ENCODE results near the gene SIN3A.

SIN3A gene

DNA sequence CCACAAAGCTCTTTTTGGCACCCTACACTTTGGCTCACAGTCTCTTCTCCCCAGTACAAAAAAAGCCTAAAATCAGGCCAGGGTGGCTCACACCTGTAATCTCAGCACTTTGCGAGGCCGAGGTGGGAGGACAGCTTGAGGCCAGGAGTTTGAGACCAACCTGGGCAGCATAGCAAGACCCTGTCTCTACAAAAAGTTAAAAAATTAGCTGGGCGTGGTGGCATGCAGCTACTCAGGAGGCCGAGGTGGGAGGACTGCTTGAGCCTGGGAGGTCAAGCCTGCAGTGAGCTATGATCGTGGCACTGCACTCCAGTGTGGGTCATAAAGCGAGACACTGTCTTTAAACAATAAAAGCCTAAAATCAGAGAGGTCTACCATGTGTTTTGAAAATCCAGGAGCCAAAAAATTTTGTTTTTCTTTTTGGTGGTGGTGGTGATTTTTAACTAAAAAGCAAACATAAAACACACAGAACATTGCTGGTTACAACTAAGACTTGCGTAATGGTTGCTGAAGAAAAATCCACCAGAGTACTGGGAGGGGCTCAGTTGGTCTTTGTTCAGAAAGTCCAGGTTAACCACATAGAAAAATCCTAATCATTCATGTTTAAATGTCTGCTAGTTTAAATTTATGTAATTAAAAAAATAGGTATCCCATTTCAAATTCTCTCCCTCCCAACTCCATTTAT is 81.5 kb downstream of the SIN3A start:
- no peak for DNase-seq

DNA sequence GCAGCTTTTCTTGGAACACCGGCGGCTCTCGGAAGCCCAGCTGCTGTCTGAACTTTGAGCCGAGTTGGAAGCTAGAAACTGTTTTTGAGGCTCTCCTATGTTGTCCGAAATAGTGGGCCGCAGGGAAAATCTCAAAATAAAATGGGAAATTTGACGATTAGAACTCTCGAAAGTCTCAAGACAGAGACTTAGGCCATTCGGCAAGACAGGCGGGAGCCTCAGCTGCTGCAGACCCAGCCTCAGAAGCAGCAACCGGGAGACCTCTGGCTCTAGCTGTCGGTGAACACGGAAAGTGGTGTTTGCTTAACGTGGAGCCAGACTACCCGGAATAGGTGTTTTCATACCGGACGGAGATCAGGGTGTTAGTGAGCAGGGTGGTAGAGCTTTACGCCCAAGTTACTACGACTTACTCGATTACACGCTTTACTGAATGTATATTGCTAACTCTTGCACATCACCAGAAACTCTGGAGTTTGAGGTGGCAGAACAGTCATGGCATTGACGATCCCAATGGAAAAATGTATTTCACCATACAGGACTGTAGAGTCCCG is 82.7 kb downstream of the SIN3A start:
- DNase-seq, result no peak

DNA sequence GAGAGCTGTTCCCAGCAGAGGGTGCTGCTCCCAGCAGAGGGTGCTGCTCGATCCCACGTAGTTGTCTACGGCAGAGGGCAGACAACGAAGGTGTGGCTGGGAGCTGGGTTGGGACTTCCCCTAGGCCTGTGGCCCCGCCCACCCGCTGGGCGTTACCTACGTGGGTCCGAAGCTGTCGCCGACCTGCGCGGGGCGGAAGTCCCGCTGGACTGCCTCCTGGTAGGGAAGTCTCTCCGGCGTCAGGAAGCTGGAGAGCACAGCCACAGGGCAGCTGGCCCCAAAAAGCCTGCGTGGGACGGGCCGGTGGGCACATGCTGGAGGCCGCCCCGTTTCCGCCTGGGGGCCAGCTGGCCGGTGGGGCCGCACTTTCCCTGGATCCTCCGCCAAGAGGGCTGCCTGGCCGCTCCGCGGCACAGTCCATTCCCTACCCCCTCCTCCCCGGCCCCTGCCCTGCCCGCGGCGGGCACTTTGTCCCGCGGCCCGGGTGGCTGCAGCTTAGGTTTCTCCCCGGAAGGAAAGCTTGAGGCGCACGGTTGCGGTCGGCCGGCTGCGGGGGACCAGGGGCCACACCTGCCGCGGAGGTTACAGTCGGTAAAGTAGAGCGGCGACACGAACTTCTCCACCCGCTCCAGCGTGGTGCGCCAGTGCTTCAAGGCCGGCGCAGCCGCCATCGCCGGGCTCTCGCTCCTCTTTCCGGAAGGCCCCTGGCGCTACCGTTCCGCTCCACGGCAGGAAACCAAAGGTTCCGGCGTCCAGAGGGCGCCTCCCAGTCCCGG is 83.4 kb downstream of the SIN3A start, which contains the start of gene MAN2C1:
MAN2C1 (minus strand) TSS at position 695 of the 776 bp plus-strand sequence; CDS start at position 671, 24 bp downstream.
- peak; percentile 86 for DNase-seq

DNA sequence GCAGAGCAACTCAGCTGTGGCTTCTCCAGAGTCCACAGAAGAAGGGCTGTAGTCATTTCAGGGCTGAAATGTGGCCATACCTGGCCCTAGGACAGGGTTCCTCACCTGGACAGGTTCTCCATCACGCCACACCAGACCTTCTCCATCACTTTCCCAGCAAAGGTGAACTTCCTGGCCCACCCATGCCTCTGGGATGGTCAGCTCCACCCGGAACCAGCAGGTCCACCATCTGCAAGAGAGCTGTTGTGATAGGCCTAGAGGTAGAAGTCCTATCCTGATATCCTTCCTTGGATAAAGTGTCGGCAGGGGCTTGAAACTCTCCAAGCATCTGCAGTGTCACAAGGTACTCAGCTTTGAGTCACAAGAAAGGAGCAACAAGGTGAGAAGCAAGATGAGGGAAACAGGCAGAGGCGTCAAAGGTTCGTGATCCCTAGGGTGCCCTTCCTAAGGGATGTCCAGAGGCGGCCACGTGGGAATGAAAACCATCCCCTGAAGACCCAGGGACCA is 84.0 kb downstream of the SIN3A start:
- DNase-seq, result no peak

DNA sequence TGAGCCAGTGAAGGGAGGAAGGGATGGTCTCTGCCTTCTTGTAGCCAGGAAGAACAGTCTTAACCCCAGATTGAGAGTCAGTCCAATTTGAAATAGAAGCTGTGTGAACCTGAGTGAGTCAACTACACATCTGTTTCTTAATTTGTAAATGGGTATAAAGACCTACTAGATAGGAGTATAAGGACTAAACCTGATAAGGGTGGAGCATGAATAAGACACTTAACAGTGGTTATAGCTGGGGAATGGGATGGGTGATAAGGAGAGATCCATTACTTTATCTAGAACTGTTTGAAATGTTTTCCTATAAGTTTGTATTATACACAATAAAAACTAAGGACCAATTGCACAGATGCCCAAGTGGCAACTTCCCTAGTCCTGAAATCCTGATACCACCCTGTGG is 84.5 kb downstream of the SIN3A start:
- no peak for DNase-seq

DNA sequence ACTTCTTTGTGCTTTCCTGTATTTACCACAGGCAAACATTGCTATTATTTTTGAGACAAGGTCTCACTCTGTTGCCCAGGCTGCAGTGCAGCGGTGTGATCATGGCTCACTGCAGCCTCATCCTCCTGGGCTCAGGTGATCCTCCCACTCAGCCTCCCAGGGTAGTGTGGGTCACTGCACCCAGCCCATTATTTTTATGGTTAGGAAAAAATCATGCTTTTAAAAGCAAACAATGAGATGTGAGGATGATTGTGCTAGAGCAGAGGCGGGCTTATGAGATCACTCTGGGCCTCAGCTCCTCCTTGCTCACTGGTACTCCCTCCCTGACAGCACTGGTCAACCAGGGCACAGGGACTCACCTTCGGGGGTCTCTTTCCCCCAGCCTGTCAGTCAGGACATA is 85.3 kb downstream of the SIN3A start:
- no peak for DNase-seq

DNA sequence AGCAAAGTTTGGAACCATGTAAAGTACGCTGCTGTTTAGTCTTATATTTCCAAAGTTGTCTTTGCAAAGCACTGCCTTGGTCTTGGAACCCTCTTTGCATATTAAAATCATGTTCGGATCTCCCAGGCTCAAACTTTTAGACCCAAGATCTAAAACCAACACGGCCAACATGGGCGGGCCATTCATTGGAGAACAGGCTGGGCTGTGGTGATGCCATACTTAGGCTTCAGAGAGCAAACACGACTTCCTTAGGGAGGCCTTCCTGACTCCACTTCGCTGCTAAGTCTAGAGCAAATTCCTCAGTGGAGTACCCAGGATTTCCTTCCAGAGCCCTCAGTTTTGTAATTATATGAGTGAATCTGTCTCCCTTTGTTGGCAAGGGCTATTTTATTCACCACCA is 86.6 kb downstream of the SIN3A start:
- no peak for DNase-seq

DNA sequence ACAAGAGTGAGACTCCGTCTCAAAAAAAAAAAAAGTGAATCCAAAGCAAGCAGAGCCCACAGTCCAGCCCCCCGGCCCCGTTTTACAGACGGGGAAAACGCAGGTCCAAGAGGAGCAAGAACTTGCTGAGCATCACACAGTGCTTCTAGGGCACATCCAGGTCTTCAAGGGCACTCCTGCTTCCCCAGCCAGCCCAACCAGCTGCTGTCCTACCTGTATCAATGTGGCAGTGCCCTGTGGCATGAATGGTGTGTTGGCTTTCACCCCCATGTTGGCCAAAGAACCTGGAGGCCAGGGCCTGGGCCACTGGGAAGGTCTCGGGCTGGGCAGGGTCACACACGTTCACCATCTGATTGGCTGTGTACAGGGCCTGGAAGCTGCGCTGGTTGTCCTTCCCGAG is 87.7 kb downstream of the SIN3A start:
- DNase-seq, result no peak

DNA sequence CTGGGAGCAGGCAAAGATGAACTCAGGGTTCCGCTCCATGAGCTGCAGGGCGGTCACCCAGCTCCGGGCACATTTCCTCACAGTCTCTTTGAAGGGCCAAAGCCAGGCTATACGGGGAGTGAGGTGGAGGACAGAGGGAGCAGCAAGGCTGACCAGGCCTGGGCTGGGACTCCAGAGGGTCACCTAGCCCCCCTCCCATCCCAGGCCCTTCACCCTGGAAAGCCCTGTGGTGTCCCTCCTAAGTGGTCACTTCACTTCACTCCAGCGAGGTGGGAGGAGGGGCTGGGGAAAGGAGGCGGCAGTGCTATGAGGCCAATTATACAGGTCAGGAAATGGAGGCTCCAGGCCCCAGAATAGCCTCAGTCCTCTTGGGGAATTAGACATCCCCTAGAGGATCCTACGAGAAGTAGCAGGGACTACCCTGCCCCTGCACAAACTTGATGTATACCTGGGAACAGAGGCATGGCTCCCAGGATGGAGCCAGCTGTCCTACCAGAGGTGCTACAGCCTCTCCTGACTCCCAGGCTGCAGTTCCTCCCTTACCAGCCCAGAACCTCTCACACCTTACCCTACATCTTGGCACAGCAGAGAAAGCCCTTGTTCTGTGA is 88.7 kb downstream of the SIN3A start:
- DNase-seq, result no peak

DNA sequence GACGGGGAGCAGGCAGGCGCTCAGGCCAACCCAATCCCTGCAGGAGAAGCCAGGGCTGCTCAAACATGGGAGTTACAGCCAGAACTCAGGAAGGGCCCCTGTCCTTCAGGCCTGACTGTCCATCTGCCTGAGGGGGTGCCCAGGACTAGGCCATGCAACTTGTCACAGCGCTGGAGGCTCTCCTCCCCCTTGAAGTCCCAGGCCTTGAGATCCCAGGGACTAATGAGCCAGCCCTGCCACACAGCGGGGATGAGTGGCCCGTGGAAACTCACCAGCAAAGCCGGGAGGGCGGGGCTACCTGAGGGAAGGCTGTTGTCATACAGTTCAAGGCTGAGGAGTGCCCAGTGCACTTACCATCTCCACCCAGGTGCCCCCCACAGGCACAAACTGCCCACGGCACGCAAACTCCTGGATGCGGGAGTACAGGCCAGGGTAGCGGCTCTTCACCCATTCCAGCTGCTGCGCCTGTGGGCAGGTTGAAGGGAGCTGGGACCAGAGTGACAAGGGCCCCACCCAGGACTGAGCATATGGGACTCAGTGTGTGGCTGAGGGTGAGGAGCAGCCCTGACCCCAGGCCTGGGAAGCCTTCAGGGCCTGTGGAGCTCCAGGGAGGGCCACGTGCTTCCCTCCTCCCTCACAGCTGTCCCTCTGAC is 89.4 kb downstream of the SIN3A start:
- no peak for DNase-seq

DNA sequence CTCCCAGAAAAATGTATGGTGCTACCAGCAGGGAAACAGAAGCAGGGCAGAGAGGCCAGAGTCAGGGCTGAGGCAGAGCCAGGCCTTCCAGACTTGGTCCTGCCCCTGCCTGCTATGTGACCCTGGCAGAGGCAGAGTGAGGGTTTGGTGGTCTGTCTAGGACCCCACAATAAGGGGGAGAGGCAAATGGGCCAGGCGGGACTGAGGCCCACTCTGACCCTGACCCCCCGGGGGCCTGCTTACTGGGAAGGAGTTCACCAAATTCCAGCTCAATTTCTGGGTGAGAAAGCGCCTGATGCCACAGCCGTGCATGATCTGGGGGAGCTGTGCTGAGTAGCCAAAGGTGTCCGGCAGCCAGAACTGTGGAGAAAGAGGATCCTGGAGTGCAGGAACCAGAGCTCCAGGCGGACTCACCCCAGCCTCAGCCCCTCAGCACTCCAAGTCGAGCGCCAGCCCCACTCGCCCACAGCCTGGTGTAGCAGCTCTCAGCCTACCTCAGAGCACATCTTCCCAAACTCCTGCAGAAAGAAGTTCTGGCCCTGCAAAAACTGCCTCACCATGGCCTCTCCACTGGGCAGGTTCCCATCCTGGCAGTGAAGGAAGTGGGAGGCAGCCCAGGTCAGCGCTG is 90.0 kb downstream of the SIN3A start:
- no peak for DNase-seq

DNA sequence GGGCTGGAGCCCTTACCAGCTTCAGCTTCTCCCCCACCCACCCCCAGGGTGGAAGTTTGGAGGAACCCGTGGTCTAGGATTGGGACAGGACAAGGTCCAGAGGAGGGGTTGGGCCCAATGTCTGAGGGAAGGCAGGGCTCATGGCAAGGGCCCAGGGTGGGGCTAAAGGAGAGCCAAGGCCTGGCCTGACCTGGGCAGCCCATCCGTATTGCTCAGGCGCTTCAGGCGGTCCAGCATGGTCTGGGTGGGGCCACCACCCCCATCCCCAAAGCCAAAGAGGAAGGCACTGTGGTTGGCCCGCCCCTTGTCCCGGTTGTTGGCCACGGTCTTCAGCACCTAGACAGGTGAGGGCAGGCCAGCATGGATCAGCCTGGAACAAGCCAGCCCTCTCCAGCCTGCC is 90.6 kb downstream of the SIN3A start:
- DNase-seq, result no peak

DNA sequence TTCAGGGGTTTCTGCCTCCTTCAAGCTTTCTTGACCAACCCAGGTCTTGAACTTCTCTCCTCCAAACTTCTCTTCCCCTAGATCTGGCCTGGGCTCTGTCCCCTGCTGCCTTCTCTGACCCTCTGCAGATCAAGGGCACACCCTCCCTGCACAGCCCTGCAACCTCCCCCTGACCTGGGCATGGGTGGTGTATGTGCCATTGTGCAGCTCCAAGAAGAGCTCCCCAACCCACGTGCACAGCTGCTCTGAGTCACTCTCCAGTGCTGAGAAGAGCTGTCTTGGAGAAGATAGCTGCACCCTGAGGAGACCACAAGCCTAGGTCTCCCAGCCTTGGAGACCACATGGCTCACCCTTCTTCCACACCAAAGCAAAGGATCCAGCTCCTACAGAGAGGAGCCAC is 91.1 kb downstream of the SIN3A start:
- no peak for DNase-seq

DNA sequence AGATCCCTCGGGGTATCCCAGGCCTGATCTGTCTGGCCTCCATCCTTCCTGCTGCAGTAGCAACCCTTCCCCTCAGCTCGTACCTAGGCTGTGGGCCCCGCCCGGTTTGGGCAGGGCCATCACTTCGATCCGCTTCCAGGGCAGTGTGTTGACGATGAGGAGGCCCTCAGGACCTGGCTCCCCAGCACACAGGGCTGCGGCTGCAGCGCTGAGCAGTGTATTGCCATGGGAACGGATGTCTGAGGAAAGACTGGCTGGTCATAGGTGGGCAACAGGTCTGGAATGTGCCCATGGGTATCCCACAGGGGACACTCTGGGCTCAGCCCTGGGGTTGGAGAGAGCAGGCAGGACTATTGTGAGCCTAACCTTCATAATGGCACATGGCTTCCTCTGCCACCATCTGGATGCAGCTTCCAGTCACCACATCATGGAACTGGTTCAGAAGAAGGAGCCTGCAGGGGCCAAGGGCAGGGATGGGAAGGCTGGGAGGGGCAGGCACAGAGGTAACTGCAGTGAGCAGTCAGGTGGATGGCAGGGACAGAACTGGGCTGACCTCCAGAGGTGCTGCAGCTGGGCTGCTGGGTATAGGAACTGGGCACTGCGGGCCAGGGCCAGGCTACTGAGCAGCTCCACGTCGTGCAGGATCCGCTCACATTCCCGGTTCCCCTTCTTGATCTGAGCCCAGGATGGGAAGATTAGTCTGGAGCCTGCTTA is 91.8 kb downstream of the SIN3A start:
- DNase-seq, result no peak

DNA sequence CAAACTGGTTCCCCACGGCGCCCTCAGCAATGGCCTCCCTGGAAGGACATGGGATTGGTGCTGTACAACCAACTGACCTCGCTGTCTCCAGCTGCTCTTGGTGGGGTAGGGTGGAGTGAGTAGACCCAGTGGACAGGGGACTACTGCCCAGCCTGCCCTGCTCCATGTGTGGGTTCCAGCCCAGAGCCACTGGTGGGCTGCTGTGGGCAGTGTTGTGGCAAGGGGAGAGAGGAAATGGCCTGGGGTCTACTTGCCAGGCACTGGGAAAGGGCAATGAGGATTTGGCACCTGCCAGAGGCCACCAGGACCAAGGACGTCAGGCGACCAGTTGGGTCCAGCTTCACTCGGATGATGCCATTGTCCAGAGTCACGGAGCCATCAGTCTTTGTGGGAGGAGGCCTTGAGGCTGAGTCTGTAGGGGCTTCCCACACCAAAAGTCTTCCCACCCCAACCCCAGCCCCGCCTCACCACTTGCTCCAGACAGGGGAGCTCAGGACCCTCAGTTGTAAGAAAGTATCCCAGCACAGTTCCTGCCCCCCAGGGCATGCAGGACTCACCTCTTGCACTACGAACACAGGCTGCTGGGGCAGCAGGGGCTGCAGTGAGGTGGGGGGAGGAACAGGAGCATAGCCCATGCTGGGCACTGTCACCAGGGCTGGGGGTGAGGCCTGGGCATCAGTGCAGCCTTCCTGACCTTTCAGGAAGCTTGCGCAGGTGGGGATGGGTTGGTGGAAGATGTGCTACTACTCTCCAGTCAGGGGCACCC is 92.5 kb downstream of the SIN3A start:
- DNase-seq, result no peak

DNA sequence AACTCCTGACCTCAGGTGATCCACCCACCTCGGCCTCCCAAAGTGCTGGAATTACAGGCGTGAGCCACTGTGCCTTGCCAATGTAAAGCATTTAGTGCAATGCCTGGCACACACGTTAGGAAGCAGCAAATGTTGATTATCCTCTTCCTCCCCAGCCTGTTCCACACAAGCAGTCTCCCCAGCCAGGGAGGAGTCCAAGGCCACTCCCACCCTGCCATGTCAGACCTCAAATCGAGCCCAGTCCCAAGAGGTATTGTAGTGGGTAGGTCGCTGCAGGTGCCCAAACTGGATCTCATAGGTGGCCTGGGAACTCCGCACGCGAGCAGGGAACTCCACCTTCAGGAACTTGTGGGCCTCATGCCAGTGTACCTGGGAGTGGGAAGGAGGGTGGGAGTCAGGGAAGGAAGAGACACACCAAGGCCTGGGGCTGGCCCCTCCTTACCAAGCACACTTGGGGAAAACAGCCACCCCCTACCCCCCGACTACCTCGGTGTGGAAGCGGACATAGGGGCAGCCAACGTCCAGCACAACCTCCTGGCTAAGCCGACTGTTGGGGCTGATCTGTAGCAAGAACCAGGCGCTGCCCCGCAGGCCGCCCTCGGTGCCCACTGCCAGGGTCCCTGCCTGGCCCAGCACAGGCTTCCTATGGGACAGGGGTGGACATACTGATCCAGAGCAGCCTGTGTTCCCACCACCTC is 93.4 kb downstream of the SIN3A start:
- DNase-seq, result no peak

DNA sequence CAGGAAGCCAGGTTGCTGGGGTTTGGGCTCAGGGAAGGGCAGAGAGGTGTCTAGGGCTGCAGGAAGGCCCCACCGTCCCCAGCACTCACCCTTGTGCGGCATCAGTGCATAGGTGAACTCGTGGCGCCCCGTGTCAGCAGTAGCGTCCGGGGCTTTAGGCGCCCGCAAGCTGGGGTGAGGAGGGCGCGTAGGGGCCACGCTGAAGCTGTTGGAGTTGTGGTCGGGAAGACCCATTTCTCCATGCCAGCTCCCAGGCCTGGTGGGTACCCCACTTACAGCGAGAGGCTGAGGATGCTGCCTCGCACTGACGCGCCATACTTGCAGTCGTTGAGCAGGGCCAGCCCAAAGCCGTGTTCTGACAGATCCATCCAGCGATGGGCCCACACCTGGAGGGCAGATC is 95.0 kb downstream of the SIN3A start:
- no peak for DNase-seq

DNA sequence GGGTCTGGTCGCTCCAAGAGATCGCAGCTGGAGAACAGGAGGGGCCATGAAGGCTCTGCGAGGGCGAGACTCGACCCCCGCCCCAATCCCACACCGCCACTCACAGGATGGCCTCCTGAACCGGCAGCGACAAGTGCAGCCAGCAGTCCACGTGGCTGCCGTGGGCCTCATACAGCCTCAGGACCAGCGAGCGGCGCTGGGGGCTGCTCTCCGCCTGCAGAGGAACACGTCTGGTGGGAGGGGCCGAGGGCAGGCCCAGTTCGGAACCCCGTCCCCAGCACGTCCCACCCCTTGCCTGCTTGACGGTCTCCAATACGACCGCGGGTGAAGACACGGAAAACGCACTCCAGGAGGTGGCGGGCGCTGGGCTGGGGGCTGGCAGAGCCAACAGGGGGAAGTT is 95.5 kb downstream of the SIN3A start:
- DNase-seq, result no peak

DNA sequence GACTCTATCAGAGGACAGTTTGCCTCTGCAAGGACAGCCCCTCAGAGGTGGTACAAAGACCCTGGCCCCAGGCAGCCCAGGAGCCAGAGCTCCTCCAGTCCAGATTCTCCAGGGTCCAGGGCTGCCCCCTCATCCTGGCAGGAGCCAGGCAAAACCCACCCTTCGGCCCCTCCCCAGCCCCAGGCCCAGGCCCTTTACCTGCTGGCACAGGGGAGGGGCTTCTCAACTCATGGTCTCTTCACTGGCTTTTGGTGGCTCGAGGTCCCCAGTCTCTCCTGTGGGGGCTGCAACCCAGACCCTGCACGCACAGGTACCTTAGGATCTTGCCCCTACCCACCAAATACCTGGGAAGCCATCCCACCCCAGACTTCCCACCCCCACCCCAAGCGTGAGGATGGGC is 96.1 kb downstream of the SIN3A start:
- DNase-seq, result no peak

DNA sequence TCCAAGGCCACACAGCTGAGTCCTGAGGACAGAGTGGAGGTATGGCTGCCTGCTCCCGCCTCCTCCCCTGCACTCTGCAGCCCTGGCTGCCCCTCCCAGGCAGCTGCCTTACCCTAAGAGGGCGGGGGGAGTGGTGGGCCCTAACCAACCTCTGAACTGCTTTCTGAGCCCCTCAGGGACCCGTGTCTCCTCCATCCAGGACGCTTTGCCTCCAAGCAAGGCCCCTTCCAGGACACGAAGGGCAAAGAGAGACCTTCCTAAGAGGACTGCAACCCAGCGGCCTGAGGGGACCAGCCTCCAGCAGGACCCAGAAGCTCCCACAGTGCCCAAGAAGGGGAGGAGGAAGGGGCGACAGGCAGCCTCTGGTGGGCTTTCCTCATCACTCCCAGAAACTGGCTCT is 97.0 kb downstream of the SIN3A start:
- DNase-seq, result no peak

DNA sequence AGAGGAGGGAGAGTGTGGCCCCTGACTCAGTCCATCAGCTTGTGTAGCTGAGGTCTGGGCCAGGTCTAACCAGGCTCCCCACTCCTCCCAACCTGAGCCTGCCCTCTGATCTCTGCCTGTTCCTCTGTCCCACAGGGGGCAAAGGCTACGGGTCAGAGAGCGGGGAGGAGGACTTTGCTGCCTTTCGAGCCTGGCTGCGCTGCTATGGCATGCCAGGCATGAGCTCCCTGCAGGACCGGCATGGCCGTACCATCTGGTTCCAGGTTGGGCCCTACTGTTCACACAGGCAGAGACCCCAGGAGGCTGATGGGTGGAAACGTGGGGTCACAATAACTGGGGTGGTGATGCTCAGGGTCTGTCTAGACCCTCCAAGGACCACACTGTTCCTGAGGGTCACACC is 97.9 kb downstream of the SIN3A start:
- no peak for DNase-seq
